A172 (cell line): ENCODE measurements around the gene ZNF736. TPM values are rescaled to one million over a fixed set of nuclear protein-coding genes. Genes with fewer than 3 reads are reported as not detected.
A peak's percentile ranks its signal among the peaks of the same experiment; 100 is the strongest.
"Not testable (repeated sequence)": the region's sequence is repeated elsewhere in the genome, so short reads cannot be mapped to it uniquely, and the experiment has no call there.

Experiments used
- DNase-seq: peaks from one replicate; pipeline ENCODE4 v3.0.0-alpha.2; 2015; ENCODE audit warnings: low spot score
- total RNA-seq: library from RNA; depleted of rRNA; stranded (reverse); fragments of >200 nt; shearing (Covaris generic); gene quantifications from 2 replicates; pipeline ENCODE4 v1.2.3, GENCODE V29; 2014; rRNA removed

ZNF736 gene
- total RNA-seq = 1.1 and 3.5 TPM in 2 replicates

GRCh38 chr7:64313740-64314491 is at the start of gene ZNF736:
TSS of gene ZNF736 (plus strand) at chr7:64313961. CDS start at chr7:64314151, 190 bp downstream.
- DNase-seq = peak; percentile 70

- no peak for DNase-seq
Measured at GRCh38 chr7:64266341-64266919, 47.3 kb upstream of the ZNF736 start.

- DNase-seq = no peak
Measured at GRCh38 chr7:64277630-64278029, 36.1 kb upstream of the ZNF736 start.

- no peak for DNase-seq
Measured at GRCh38 chr7:64294701-64295420, 18.9 kb upstream of the ZNF736 start.

DNA sequence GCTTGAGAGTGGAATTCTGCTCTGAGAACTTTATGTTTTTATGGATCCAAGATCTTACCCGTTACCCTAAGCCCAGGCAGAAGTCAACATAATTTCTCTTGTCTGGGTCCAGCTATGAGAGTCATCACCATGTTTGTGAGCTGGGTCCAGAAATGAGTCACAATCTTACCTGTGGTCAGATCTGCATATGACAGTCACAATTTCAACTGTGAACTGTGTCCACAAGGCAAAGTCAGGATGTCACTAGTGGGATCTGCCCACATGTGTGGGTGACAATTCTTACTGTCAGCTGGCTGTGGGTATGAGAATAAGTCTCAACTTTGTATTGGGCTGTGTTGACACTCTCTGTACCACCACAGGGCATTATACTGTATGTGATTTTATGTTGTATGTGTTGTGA is 16.3 kb upstream of the ZNF736 start:
- DNase-seq = not testable (repeated sequence)

GRCh38 chr7:64300641-64301405 is 12.9 kb upstream of the ZNF736 start:
- no peak for DNase-seq

DNA sequence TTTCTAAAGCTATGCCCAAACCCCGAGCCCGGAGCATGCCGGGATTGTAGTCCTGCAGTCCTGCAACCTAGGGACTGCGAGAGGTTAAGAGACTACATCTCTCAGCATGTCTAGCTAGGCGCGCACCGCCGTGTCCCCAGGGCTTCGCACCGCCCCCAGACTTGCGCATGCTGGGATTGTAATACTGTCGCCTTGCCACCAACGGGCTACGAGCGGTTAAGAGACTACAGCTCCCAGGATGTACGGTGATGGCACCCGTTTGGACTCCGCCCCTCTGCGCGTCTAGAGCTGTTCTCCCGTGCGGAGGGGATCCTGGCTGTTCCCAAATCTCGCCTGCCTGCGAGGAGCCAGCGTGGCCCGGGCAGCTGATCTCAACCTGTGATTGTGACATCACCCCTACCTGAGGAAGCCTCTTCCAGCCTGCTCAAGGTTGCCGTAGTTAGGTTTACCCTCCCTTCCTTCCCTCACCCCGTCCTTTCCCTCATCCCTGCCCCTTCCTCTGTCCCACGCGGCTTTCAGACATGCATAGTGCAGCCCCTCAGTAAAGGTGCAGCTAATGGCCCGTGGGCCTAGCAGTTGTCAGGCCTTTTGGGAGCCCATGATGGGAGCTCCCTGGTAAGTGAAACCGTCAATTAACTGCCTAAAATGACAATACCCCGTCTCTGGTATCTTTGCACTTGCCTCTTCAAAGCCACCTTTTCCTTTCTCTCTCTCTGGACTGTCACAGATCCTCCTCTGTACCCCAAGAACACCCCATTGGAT is 6.3 kb upstream of the ZNF736 start:
- no peak for DNase-seq

- no peak for DNase-seq
Measured at GRCh38 chr7:64308016-64308270, 5.8 kb upstream of the ZNF736 start.

GRCh38 chr7:64310426-64310825 is 3.3 kb upstream of the ZNF736 start:
- DNase-seq = no peak

GRCh38 chr7:64312826-64313225 is 935 bp upstream of the ZNF736 start:
- no peak for DNase-seq

DNA sequence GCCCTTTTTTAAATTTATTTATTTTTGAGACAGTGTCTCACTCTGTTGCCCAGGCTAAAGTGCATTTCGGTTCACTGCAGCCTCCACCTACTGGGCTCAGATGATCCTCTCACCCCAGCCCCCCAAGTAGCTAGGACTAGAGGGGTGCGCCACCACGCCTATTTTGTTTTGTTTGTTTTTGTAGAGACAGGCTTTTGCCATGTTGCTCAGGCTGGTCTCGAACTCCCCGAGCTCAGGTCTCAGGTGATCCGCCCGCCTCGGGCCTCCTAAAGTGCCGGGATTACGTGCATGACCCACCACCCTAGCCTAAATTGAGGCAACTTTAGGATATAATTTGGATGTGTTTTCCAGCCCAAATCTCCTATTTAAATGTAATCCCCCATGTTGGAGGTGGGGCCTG is 805 bp downstream of the ZNF736 start:
- no peak for DNase-seq

DNA sequence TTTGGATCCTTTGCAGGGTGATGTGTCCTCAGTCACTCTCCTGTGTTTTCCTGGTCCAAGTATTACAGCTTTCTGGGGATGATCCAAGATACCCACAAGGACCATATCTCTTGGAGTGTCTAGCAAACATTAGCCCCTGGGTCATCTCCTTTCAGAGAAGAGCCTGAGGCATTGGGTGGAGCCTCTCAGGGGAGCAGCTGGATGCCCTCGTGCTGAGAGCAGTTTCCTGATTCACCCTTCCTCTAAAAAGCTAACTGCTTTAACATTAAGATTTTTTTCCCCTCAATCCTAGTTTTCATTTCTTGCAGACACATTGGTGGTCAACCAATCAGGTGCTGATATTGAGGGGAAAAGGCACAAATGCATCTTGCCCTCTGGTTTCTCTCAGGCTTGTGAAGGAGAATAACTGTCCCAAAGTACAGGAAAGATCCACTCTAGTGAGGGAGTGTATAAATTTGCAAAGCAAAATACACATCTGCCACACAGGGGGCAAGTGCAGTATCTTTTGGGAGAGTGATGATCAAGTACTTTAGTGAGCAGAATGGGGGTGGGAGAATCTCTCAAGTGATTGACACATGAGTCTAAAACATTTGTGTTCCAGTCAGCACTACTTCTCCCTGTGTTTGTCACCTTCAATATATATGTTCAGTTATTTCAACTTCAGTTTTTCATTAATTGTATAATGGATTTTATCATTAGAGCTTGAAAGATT is 2.4 kb downstream of the ZNF736 start:
- DNase-seq = not testable (repeated sequence)

GRCh38 chr7:64320547-64321513 is 7.1 kb downstream of the ZNF736 start:
- no peak for DNase-seq

GRCh38 chr7:64324166-64324565 is 10.4 kb downstream of the ZNF736 start:
- DNase-seq = not testable (repeated sequence)

- not testable (repeated sequence) for DNase-seq
Measured at GRCh38 chr7:64348713-64349210, 35.0 kb downstream of the ZNF736 start.

DNA sequence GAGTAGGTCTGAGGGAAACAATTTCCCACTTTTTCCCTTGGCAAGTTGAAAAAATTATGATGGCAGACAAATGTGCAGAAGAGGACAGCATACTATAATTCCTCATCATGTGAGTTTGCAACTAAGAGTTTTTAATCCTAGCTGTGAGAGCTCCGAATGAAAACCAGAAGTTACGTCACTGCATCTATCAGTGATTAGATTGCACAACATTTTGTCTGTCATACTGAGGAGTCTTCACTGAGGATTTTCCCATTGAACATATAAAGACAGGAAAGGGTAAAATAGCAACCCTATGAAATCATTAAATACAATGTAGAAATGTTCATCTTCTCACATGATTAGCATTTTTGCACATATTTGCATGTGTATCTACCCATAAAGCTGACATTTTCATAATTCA is 45.8 kb downstream of the ZNF736 start:
- no peak for DNase-seq

DNA sequence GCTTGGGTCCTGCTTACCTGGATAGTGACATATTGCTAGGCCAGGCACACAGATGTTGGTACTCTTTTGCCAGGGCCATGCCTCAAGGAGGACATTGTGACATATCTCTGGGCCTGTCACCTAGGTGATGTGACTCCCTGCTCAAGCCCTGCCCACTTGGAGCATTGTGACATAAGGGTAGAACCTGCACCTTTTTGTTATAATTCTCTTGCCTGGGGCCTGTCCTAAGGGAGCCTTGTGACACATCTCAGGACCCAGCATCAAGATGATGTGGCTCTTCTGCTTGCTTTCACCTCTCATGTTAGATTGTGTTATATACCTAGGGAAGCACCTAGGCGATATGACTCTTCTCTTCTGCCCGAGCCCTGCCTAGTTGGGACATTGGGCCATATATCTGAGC is 57.4 kb downstream of the ZNF736 start:
- no peak for DNase-seq

GRCh38 chr7:64373017-64373416 is 59.3 kb downstream of the ZNF736 start:
- DNase-seq = no peak

DNA sequence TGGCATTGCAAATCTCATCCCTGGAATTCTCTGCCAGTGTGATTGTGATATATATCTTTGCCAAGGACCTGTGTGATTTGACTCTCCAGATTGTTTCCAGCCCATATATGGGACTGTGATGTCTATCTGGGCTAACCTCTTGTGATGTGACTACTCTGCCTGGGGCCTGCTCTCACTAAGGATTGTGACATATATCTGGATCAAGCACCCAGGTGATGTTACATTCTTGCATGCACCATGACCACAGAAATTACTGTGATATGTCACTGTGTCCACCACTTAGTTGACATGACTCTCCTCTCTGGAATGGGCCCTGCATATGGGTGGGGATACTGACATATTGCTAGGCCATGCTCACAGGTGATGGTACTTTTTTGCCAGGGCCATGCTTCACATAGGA is 86.6 kb downstream of the ZNF736 start:
- no peak for DNase-seq
